HG03066 (cell line): ENCODE results near the gene SELENOO.

Source experiments
- ATAC-seq: cut with Tn5 transposase; IDR thresholded peaks from one replicate; pipeline ENCODE4 v1.9.1; 2021; ENCODE audit warnings: low read depth; ENCODE audit not compliant: unreplicated experiment

The SELENOO gene

GRCh38 chr22:50184004-50184901 is 16.6 kb upstream of the SELENOO start:
- no peak for ATAC-seq

GRCh38 chr22:50184902-50185374 is 15.9 kb upstream of the SELENOO start:
- ATAC-seq = no peak

DNA sequence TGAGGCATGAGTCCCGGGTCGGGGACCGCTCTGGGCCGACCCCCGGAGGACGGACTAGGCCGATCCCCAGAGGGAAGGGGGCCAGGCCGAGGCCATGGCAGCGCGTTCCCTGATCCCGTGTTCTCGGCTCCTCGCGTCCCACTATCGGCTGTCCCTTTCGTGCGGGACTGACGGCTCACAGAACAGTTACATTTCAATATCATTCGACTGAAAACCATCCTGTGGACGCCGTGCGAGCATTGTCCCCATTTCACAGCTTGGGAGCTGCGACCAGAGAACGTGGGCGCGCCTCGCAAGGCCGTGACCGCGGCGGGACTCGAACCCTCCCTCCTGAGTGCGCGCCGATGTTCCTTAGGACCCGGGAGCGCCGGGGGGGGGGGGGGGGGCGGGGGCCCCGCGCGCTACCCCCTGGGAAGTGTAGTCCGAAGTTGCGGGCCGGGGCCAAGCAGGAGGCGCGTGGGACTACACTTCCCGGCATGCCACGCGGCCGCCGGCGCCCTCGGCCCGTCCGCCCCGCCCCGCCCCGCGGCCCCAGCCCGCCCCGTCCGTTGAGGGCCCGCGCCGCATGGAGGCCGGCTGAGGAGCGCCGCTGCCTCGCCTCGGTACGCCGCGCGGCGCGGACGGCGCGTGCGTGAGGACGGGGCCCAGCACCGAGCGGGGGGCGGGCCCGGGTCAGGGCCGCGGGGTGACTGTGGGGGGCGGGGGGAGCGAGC is 15.3 kb upstream of the SELENOO start, which contains the start of gene TRABD:
Gene TRABD, plus strand, starts transcription at position 539 of the 713 bp plus-strand sequence. CDS start 7,148 bp downstream, outside the sequence.
- ATAC-seq = no peak

DNA sequence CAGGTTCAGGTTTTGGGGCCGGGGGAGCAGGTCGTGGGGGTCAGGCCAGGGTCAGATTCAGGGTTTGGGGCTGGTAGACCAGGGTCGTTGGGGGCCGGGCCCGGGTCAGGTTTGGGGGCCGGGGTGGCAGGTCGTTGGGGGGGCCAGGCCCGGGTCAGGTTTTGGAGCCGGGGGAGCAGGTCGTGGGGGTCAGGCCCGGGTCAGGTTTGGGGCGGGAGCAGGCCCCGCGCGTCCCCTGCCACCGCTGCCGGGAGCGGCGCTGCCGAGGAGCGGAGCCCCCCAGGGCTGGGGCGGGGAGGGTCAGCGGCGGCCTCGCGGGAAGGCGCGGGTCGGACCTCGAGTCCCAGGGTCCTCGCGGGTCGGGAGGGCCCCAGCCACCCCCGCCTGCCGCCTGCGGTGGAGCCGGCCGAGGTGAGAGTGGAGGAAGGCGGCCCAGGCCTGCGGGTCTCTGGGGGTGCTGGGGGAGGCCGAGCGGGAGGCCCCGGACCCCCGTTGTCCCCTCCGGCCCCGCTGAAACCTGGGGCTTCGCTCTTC is 14.6 kb upstream of the SELENOO start:
- ATAC-seq = no peak

DNA sequence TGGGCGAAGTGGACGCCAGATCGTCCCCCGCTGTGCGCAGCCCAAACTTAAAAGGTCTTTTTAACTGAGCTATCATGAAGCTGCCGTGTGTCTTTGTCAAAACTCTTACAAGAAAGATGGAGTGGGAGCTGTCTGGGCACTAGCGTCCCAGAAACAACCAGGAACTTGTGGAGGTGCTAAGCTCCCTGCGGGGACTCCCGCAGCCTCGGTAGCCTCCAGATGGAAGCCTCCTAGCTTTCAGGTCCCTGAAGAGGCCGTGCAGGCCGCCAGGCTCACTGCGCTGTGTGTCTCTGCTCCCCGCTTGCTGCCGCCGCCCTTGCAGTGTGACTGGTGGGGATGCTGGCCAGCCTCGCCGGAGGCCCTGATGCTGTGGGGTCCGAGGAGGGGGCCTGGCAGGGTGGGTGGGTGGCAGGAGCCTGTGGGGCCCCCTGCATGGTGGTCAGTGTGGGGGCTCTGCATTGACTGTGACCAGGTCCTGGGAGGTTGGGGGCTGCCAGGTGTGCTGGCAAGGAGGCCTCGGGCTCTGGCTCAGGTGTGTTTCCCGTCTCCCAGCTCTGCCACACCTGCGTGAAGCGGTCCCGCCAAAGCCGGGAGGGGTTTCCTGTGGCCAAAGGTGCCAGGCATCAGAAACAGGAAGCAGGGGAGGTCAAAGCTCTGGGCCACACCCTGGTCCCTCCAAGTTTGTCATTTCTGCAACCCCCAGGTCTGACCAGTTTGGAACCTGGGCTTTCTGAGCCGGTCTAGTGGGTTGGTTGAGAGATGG is 13.9 kb upstream of the SELENOO start:
- no peak for ATAC-seq

- ATAC-seq = no peak
Observed at GRCh38 chr22:50188356-50188755, 12.5 kb upstream of the SELENOO start.

DNA sequence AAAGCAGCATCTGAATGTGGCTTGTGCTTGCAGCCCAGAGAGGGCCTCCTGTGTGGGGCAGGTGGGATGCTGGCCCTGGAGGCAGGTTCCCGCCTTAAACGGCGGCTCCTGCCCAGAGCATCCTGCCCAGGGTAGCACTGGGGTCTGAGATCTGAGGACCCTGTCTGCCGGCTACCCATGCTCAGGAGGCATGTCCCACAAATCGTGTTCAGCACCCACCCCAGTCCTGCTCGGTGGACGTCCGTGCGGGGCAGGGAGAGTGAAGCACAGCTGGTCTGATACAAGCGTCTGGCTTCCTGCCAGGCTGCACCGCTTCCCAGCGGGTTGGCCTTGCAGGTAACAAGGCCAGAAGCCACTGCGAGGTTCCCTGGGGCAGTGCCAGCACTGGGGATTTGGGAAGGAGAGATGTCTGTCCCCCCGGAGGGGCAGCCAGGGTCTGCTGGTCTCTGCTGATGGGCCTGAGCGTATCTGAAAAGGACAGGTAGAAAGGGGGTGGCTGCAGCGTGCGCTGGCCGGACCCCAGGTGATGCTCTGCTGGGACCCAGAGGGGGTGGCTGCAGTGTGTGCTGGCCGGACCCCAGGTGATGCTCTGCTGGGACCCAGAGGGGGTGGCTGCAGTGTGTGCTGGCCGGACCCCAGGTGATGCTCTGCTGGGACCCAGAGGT is 11.5 kb upstream of the SELENOO start:
- no peak for ATAC-seq

DNA sequence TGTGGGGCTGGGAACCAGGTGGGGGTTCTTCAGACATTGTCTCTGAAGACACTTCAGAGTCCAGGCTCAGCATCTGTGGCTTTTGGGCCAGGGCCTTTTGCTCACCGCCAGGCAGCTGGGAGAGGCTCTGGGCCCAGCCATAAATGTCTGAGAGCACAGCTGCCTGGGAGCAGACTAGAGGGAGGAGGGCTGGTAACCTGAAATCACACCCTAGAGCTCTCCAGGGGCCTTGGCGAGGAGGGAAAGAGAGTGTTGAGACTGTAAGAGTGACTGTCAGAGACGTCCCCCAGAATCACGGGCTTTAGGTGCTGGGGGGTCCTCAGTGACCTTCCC is 11.0 kb upstream of the SELENOO start:
- ATAC-seq = no peak

GRCh38 chr22:50190182-50190940 is 10.4 kb upstream of the SELENOO start:
- no peak for ATAC-seq

DNA sequence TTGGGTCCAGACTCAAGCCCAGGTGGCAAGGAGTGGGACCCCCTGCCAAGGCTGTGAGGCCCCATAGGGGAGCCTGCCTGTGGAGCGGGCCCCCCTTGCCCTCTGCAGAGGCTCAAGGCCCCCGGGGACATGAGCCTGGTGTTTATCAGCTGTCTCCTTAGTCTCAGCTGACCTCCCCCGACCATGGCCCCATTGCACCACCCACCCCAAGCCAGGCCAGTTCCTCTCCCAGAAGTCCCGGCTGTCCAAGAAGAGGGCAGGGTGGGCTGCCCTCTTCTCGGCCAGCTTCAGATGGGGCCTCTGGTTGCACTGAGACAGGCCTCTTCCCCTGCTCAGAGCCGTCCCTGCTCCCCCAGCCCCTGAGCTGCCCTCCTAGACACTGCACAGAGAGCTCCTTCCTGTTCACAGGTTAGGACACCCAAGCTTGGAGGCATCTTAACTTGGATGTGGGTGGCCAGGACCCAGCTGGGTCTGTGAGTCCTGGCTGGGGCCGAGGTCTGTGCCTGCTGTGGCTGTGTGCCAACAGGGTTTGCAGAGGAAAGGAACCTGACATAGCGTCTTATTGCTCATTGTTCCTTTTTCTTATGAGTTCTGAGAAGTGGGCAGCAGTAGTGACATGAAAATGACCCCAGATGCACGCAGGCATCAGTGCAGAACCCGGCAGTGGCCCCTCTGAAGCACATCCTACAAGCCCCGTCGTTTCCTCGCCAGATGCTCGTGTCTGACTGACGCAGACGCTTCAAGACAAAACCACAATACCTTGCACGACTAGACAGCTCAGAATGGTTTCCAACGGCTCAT is 9.7 kb upstream of the SELENOO start:
- no peak for ATAC-seq

DNA sequence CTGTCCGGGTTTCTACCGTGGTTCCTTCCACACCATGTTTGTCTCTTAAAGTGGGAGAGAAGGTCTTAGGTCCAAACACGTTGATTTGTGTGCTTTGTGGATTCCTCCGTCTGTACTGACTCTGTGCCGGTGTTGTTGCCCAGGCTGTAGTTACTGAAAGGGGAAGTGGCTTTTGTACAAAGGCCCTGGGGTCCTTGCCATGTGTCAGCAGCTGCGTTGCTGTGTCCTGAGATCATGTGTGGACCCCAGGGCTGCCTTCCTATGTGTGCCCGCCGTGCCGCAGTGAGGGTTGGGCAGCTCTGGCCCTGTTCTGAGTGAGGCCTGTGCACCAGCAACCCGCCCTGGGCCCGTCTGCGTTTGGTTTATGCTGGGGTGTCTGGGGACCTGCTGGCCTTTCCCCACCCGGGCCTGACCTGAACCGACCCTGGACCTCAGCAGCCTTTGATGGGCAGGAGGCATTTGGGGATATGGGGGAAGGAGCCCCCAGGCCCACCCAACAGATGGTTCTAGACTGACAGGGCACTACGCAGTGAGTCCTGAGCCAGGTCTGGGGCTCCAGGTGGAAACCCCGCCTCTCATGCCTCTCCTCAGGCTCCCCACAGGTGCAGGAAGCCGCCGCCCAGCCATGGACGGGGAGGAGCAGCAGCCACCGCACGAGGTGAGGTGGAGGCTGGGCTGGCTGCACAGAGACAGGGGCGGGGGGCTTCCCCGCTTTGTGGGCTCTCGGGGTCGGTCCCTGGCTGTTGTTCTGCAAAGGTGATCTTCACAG is 8.2 kb upstream of the SELENOO start:
- ATAC-seq = no peak

- ATAC-seq = no peak
Observed at GRCh38 chr22:50193621-50194020, 7.2 kb upstream of the SELENOO start.

DNA sequence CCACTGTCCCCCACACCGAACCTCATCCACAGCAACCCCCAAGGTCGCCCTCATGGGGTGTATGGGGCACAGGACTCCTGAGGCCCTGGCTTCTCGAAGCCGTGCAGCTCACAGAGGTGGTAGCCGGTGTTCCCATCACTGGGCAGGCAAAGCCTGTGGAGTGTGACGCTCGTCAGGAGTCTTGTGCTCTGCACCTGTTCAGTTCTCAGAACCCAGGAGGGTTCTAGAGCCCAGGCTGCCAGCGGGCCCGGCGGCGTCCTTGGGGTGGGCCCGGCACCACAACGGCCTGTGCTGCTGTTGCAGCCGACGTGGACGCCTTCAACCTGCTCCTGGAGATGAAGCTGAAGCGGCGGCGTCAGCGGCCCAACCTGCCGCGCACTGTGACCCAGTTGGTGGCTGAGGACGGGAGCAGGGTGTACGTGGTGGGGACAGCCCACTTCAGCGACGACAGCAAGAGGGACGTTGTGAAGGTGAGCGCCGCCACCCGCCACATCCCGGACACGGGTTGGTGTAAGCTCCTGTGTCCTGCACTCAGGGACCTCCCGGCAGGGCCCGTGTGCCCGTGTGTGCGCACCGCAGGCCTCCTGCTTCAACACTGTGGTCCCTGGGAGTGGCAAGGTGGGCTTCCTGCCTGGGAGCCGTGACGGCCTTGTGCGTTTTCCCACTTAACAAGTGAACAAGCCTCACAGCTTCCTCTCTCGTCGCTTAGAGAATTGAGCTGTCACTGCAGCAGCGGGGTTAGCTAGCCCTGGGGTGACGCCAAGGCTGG is 6.6 kb upstream of the SELENOO start:
- ATAC-seq = no peak

DNA sequence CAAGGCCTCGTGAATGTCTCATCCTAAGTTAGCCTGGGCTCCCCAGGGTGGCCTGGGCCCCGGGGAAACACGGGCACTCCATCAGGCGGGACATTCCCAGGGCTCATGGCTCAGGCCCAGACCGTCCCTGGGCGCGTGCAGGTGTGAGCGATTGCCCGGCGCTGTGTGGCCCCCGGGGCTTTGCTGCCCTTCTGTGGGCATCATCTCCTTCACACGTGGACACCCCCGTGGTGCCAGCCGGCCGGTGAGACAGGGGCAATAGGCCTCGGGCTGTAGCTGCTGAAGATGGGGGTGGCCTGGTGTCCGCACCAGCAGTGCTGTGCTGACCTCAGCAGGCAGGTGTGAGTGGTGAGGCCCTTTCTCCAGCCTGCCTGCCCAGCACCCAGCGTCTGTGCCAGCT is 4.6 kb upstream of the SELENOO start:
- no peak for ATAC-seq

DNA sequence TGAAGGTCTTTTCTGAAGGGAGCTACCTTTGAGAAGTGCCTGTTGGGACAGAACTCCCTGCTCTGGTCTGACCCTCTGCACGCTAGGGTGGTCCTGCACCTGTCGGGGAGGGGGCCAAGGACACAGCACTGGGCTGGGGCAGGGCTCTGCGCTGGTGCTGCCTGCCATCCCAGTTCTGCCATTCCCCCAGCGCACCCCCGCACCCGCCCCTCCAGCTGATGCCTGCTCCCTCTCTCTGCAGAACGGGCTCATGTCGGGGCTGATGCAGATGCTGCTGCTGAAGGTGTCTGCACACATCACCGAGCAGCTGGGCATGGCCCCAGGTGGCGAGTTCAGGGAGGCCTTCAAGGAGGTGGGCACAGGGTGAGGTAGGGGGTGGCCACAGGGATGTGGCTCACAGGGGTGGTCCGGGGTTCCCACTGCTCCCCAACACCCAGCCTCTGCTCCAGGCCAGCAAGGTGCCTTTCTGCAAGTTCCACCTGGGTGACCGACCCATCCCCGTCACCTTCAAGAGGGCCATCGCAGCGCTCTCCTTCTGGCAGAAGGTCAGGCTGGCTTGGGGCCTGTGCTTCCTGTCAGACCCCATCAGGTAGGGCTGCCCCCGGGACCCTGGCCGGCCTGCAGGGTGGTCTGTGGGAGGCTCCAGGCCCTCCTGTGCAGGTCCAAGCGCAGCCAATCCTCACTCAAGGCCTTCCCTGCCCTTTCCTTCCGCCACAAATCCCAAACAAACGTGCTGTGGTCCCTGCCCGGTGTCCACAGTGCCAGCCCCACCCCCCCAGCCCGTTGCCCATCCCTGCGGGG is 3.6 kb upstream of the SELENOO start:
- no peak for ATAC-seq

- ATAC-seq = no peak
Observed at GRCh38 chr22:50197856-50198623, 2.8 kb upstream of the SELENOO start.
